Measurements from ENCODE around the gene SLC25A12. TPM values are rescaled to one million over a fixed set of nuclear protein-coding genes. Genes with fewer than 3 reads are reported as not detected.
A peak's percentile ranks its signal among the peaks of the same experiment; 100 is the strongest.

The SLC25A12 gene
- total and polyA plus RNA-seq, 2 of the 13 experiments (the other 11 are each of a cell fraction or from before 2014, with no cell fraction given), result 8.1 to 15.9 TPM

GRCh38 chr2:171922230-171923022, 28.4 kb upstream of the SLC25A12 start, which contains the start of gene HAT1 (continued):
- TF ChIP-seq THAP7 (CRISPR knock-in tag; IDR thresholded peaks at IDR 0.05) (peak; percentile 63; the same call in 1 of the 2 replicates), ZBTB7B (CRISPR knock-in tag; IDR thresholded peaks at IDR 0.05) (0 out of 2 replicates have a peak, but pooled peaks have one; percentile 18), ZFP1 (CRISPR knock-in tag; IDR thresholded peaks at IDR 0.05) (0 out of 2 replicates have a peak, but pooled peaks have one; percentile 60), CREB3 (CRISPR knock-in tag; IDR thresholded peaks at IDR 0.05) (0 out of 2 replicates have a peak, but pooled peaks have one; percentile 43), ZNF678 (CRISPR knock-in tag; IDR thresholded peaks at IDR 0.05) (no peak), ZNF142 (CRISPR knock-in tag; IDR thresholded peaks at IDR 0.05) (peak; percentile 35; the same call in 1 of the 2 replicates), ZNF10 (CRISPR knock-in tag; IDR thresholded peaks at IDR 0.05; ENCODE audit: borderline replicate concordance, low read depth) (no peak), ZNF652 (CRISPR knock-in tag; IDR thresholded peaks at IDR 0.05; ENCODE audit: borderline replicate concordance, low read depth) (no peak), ETV5 (CRISPR knock-in tag; IDR thresholded peaks at IDR 0.05; ENCODE audit: borderline replicate concordance) (peak; percentile 77; the same call in 1 of the 2 replicates), ZMYM4 (CRISPR knock-in tag; IDR thresholded peaks at IDR 0.05) (peak; percentile 92), TFDP1 (CRISPR knock-in tag; IDR thresholded peaks at IDR 0.05; ENCODE audit: borderline replicate concordance) (peak; percentile 90; the same call in 1 of the 2 replicates), GABPA (IDR thresholded peaks at IDR 0.05; ENCODE audit: low read depth, low read length) (peak; percentile 76), GABPA (CRISPR knock-in tag; IDR thresholded peaks at IDR 0.05; ENCODE audit: low read depth) (peak; percentile 97), RXRA (CRISPR knock-in tag; IDR thresholded peaks at IDR 0.05) (peak; percentile 60), NAIF1 (CRISPR knock-in tag; IDR thresholded peaks at IDR 0.05; ENCODE audit: borderline replicate concordance) (peak; percentile 97), ZBTB42 (CRISPR knock-in tag; IDR thresholded peaks at IDR 0.05) (0 out of 2 replicates have a peak, but pooled peaks have one; percentile 9), ZNF552 (CRISPR knock-in tag; IDR thresholded peaks at IDR 0.05; ENCODE audit: borderline replicate concordance) (peak; percentile 46; the same call in 1 of the 2 replicates), PAX8 (CRISPR knock-in tag; IDR thresholded peaks at IDR 0.05; ENCODE audit: borderline replicate concordance) (0 out of 2 replicates have a peak, but pooled peaks have one; percentile 71), KDM4B (CRISPR knock-in tag; IDR thresholded peaks at IDR 0.05) (no peak), ZNF260 (CRISPR knock-in tag; IDR thresholded peaks at IDR 0.05; ENCODE audit: borderline replicate concordance, low read depth) (no peak)
